LNCAP (cell line): Measurements from ENCODE around the gene GPR158.

ENCODE experiments used
- CTCF ChIP-seq: fragments of 450-650 bp; IDR thresholded peaks from 2 replicates; pipeline ENCODE4 v1.5.1; 2017; ENCODE audit warnings: mild to moderate bottlenecking

Gene GPR158

GRCh38 chr10:25633542-25633941, 458.7 kb downstream of the GPR158 start:
- TF ChIP-seq CTCF, result no peak

- TF ChIP-seq CTCF, result peak; percentile 34; the same call in 1 of the 2 replicates
Observed at GRCh38 chr10:25639646-25640045, 464.8 kb downstream of the GPR158 start.

- TF ChIP-seq CTCF, result no peak
Observed at GRCh38 chr10:25641595-25641994, 466.8 kb downstream of the GPR158 start.

GRCh38 chr10:25642721-25643120, 467.9 kb downstream of the GPR158 start:
- no peak for TF ChIP-seq CTCF

- no peak for TF ChIP-seq CTCF
Observed at GRCh38 chr10:25646371-25646770, 471.6 kb downstream of the GPR158 start.

- TF ChIP-seq CTCF, result no peak
Observed at GRCh38 chr10:25651534-25651933, 476.7 kb downstream of the GPR158 start.
